ENCODE data around the gene HCAR3.

Gene HCAR3

GRCh38 chr12:122669397-122670070, 47.1 kb downstream of the HCAR3 start:
- no peak for DNase-seq (ENCODE audit: low read depth, low spot score)

- DNase-seq (ENCODE audit: low read depth, low spot score): no peak
Measured at GRCh38 chr12:122668268-122668667, 48.3 kb downstream of the HCAR3 start.

GRCh38 chr12:122665759-122666158, 50.9 kb downstream of the HCAR3 start:
- no peak for DNase-seq (ENCODE audit: low read depth, low spot score)

- no peak for DNase-seq (ENCODE audit: low read depth, low spot score)
Measured at GRCh38 chr12:122665349-122665748, 51.3 kb downstream of the HCAR3 start.
